HG02981 (cell line): ENCODE data around the gene PPA1.
"Not testable (repeated sequence)": the region's sequence is repeated elsewhere in the genome, so short reads cannot be mapped to it uniquely, and the experiment has no call there.

Experiments
- ATAC-seq: cut with Tn5 transposase; IDR thresholded peaks from one replicate; pipeline ENCODE4 v1.9.1; 2021; ENCODE audit warnings: mild to moderate bottlenecking, moderate library complexity; ENCODE audit not compliant: unreplicated experiment

PPA1 gene

GRCh38 chr10:70233109-70233938 lies at the start of gene PPA1:
Gene PPA1 (minus strand): TSS chr10:70233429. CDS start chr10:70233327, 102 bp downstream.
- peak; percentile 85 for ATAC-seq

- no peak for ATAC-seq
Observed at GRCh38 chr10:70281609-70282008, 48.4 kb upstream of the PPA1 start.

- ATAC-seq = no peak
Observed at GRCh38 chr10:70280099-70280498, 46.9 kb upstream of the PPA1 start.

- ATAC-seq = no peak
Observed at GRCh38 chr10:70277396-70278030, 44.3 kb upstream of the PPA1 start.

GRCh38 chr10:70274643-70275042 lies 41.4 kb upstream of the PPA1 start:
- no peak for ATAC-seq

GRCh38 chr10:70272925-70273316 lies 39.7 kb upstream of the PPA1 start:
- ATAC-seq = no peak

- no peak for ATAC-seq
Observed at GRCh38 chr10:70271996-70272924, 39.0 kb upstream of the PPA1 start.

GRCh38 chr10:70270952-70271351 lies 37.7 kb upstream of the PPA1 start:
- ATAC-seq = no peak

GRCh38 chr10:70269741-70270140 lies 36.5 kb upstream of the PPA1 start:
- no peak for ATAC-seq

- ATAC-seq = no peak
Observed at GRCh38 chr10:70268376-70268775, 35.1 kb upstream of the PPA1 start.

GRCh38 chr10:70267161-70267933 lies 34.1 kb upstream of the PPA1 start:
- no peak for ATAC-seq

- ATAC-seq = no peak
Observed at GRCh38 chr10:70266701-70267100, 33.5 kb upstream of the PPA1 start.

GRCh38 chr10:70266056-70266455 lies 32.8 kb upstream of the PPA1 start:
- no peak for ATAC-seq

- no peak for ATAC-seq
Observed at GRCh38 chr10:70265032-70265689, 31.9 kb upstream of the PPA1 start.

GRCh38 chr10:70260734-70261133 lies 27.5 kb upstream of the PPA1 start:
- ATAC-seq = no peak

- ATAC-seq = no peak
Observed at GRCh38 chr10:70260259-70260658, 27.0 kb upstream of the PPA1 start.

- ATAC-seq = no peak
Observed at GRCh38 chr10:70258216-70258615, 25.0 kb upstream of the PPA1 start.

- ATAC-seq = not testable (repeated sequence)
Observed at GRCh38 chr10:70257816-70258215, 24.6 kb upstream of the PPA1 start.

- no peak for ATAC-seq
Observed at GRCh38 chr10:70256463-70256862, 23.2 kb upstream of the PPA1 start.
